ENCODE results near the gene KCNQ5.
"Not testable (repeated sequence)": the region's sequence is repeated elsewhere in the genome, so short reads cannot be mapped to it uniquely, and the experiment has no call there.

KCNQ5 gene

GRCh38 chr6:73180076-73180738 is 558.3 kb downstream of the KCNQ5 start:
- intact Hi-C loops (cut with micrococcal nuclease) = loop anchor here (2.0 kb wide), 2 partner anchors 49 to 563 kb away; no protein-coding TSS in a partner anchor
- H3K27me3 Mint-ChIP-seq = no peaks in the 10 kb centered on the region
- no peaks in the 10 kb centered on the region for H3K4me1 Mint-ChIP-seq (ENCODE audit: low read depth)
- no peak overlapping the region for H3K27ac Mint-ChIP-seq
- no peak overlapping the region for H3K4me3 Mint-ChIP-seq
- no peaks in the 10 kb centered on the region for H3K9me3 Mint-ChIP-seq
- no peaks in the 10 kb centered on the region for H3K36me3 Mint-ChIP-seq (ENCODE audit: low read depth)

GRCh38 chr6:73180763-73181619 is 559.1 kb downstream of the KCNQ5 start:
- intact Hi-C loops (cut with micrococcal nuclease) = loop anchor here (1.0 to 2.0 kb wide), 3 partner anchors 50 to 769 kb away; no protein-coding TSS in a partner anchor
- no peaks in the 10 kb centered on the region for H3K9me3 Mint-ChIP-seq
- no peak overlapping the region for H3K4me3 Mint-ChIP-seq
- no peaks in the 10 kb centered on the region for H3K4me1 Mint-ChIP-seq (ENCODE audit: low read depth)
- H3K36me3 Mint-ChIP-seq (ENCODE audit: low read depth) = no peaks in the 10 kb centered on the region
- no peaks in the 10 kb centered on the region for H3K27me3 Mint-ChIP-seq
- H3K27ac Mint-ChIP-seq = no peak overlapping the region

- no peaks in the 10 kb centered on the region for H3K36me3 Mint-ChIP-seq (ENCODE audit: low read depth)
- H3K4me3 Mint-ChIP-seq = no peak overlapping the region
- H3K4me1 Mint-ChIP-seq (ENCODE audit: low read depth) = no peaks in the 10 kb centered on the region
- H3K27me3 Mint-ChIP-seq = no peaks in the 10 kb centered on the region
- no peak overlapping the region for H3K27ac Mint-ChIP-seq
- intact Hi-C loops (cut with micrococcal nuclease) = no loop called here
- no peaks in the 10 kb centered on the region for H3K9me3 Mint-ChIP-seq
Measured at GRCh38 chr6:73182021-73182607, 560.2 kb downstream of the KCNQ5 start.

- H3K36me3 Mint-ChIP-seq (ENCODE audit: low read depth); H3K27ac Mint-ChIP-seq; H3K9me3 Mint-ChIP-seq; intact Hi-C loops (cut with micrococcal nuclease); H3K27me3 Mint-ChIP-seq; H3K4me3 Mint-ChIP-seq; H3K4me1 Mint-ChIP-seq (ENCODE audit: low read depth): not testable (repeated sequence)
Measured at GRCh38 chr6:73193302-73193701, 571.4 kb downstream of the KCNQ5 start.

- H3K27me3 Mint-ChIP-seq = no peaks in the 10 kb centered on the region
- H3K4me1 Mint-ChIP-seq (ENCODE audit: low read depth) = no peaks in the 10 kb centered on the region
- H3K27ac Mint-ChIP-seq = no peak overlapping the region
- H3K9me3 Mint-ChIP-seq = no peaks in the 10 kb centered on the region
- no peak overlapping the region for H3K4me3 Mint-ChIP-seq
- H3K36me3 Mint-ChIP-seq (ENCODE audit: low read depth) = no peaks in the 10 kb centered on the region
- intact Hi-C loops (cut with micrococcal nuclease) = no loop called here
Measured at GRCh38 chr6:73194744-73195143, 572.9 kb downstream of the KCNQ5 start.

- H3K36me3 Mint-ChIP-seq (ENCODE audit: low read depth) = no peaks in the 10 kb centered on the region
- H3K4me3 Mint-ChIP-seq = no peak overlapping the region
- intact Hi-C loops (cut with micrococcal nuclease) = no loop called here
Measured at GRCh38 chr6:73200247-73200646, 578.4 kb downstream of the KCNQ5 start.

GRCh38 chr6:73200735-73201134 is 578.9 kb downstream of the KCNQ5 start:
- H3K4me1 Mint-ChIP-seq (ENCODE audit: low read depth) = no peaks in the 10 kb centered on the region
- intact Hi-C loops (cut with micrococcal nuclease) = no loop called here
- no peaks in the 10 kb centered on the region for H3K9me3 Mint-ChIP-seq
- no peaks in the 10 kb centered on the region for H3K27me3 Mint-ChIP-seq
- H3K27ac Mint-ChIP-seq = no peak overlapping the region
- H3K36me3 Mint-ChIP-seq (ENCODE audit: low read depth) = no peaks in the 10 kb centered on the region
- no peak overlapping the region for H3K4me3 Mint-ChIP-seq

More at GRCh38 chr6:73200247-73200646, 578.4 kb downstream of the KCNQ5 start:
- no peaks in the 10 kb centered on the region for H3K27me3 Mint-ChIP-seq
- no peaks in the 10 kb centered on the region for H3K9me3 Mint-ChIP-seq
- H3K4me1 Mint-ChIP-seq (ENCODE audit: low read depth) = no peaks in the 10 kb centered on the region
- no peak overlapping the region for H3K27ac Mint-ChIP-seq

- Mint-ChIP-seq H3K9me3 (no peaks in the 10 kb centered on the region), H3K36me3 (ENCODE audit: low read depth) (no peaks in the 10 kb centered on the region), H3K4me3 (no peak overlapping the region), H3K27me3 (no peaks in the 10 kb centered on the region), H3K27ac (no peak overlapping the region), H3K4me1 (ENCODE audit: low read depth) (no peaks in the 10 kb centered on the region)
- intact Hi-C loops (cut with micrococcal nuclease) = no loop called here
Measured at GRCh38 chr6:73203098-73203497, 581.2 kb downstream of the KCNQ5 start.

GRCh38 chr6:73204252-73204651 is 582.4 kb downstream of the KCNQ5 start:
- intact Hi-C loops (cut with micrococcal nuclease) = no loop called here
- Mint-ChIP-seq H3K9me3 (no peaks in the 10 kb centered on the region), H3K27me3 (no peaks in the 10 kb centered on the region), H3K36me3 (ENCODE audit: low read depth) (no peaks in the 10 kb centered on the region), H3K4me3 (no peak overlapping the region), H3K27ac (no peak overlapping the region), H3K4me1 (ENCODE audit: low read depth) (no peaks in the 10 kb centered on the region)

GRCh38 chr6:73207221-73207837 is 585.5 kb downstream of the KCNQ5 start:
- no peaks in the 10 kb centered on the region for H3K4me1 Mint-ChIP-seq (ENCODE audit: low read depth)
- intact Hi-C loops (cut with micrococcal nuclease) = no loop called here
- no peak overlapping the region for H3K27ac Mint-ChIP-seq

GRCh38 chr6:73209117-73209516 is 587.3 kb downstream of the KCNQ5 start:
- intact Hi-C loops (cut with micrococcal nuclease) = no loop called here
- Mint-ChIP-seq H3K27ac (no peak overlapping the region), H3K36me3 (ENCODE audit: low read depth) (no peaks in the 10 kb centered on the region), H3K4me1 (ENCODE audit: low read depth) (no peaks in the 10 kb centered on the region), H3K27me3 (no peaks in the 10 kb centered on the region), H3K9me3 (no peaks in the 10 kb centered on the region), H3K4me3 (no peak overlapping the region)

More at GRCh38 chr6:73207221-73207837, 585.5 kb downstream of the KCNQ5 start:
- Mint-ChIP-seq H3K27me3 (no peaks in the 10 kb centered on the region), H3K9me3 (no peaks in the 10 kb centered on the region), H3K36me3 (ENCODE audit: low read depth) (no peaks in the 10 kb centered on the region), H3K4me3 (no peak overlapping the region)

- Mint-ChIP-seq H3K9me3 (no peaks in the 10 kb centered on the region), H3K27ac (no peak overlapping the region), H3K4me3 (no peak overlapping the region), H3K27me3 (no peaks in the 10 kb centered on the region), H3K36me3 (ENCODE audit: low read depth) (no peaks in the 10 kb centered on the region), H3K4me1 (ENCODE audit: low read depth) (no peaks in the 10 kb centered on the region)
- intact Hi-C loops (cut with micrococcal nuclease) = no loop called here
Measured at GRCh38 chr6:73216859-73217258, 595.0 kb downstream of the KCNQ5 start.

GRCh38 chr6:73225396-73225795 is 603.5 kb downstream of the KCNQ5 start, which contains the start of gene KHDC1L:
Gene KHDC1L, minus strand, starts transcription at chr6:73225496. Its CDS starts 88 bp downstream, at chr6:73225408.
- Mint-ChIP-seq H3K4me1 (ENCODE audit: low read depth) (no peaks in the 10 kb centered on the region), H3K27me3 (no peaks in the 10 kb centered on the region), H3K27ac (no peak within 1 kb of the TSS), H3K36me3 (ENCODE audit: low read depth) (no peaks in the 10 kb centered on the region), H3K9me3 (peaks cover 9% of the 10 kb centered on the region), H3K4me3 (no peak within 1 kb of the TSS)
- intact Hi-C loops (cut with micrococcal nuclease) = no loop called here

Measured in dendritic cell treated with granulocyte-macrophage colony-stimulating factor and Interleukin-4, amounts not matched to agents 40 ng/mL and 50 ng/mL, for 4 days (primary cell).